ENCODE measurements around the gene ADGRG6. TPM values are rescaled to one million over a fixed set of nuclear protein-coding genes. Genes with fewer than 3 reads are reported as not detected.

The ADGRG6 gene
- total RNA-seq, 6 donors from 2014 or later, result 19.9 to 44.1 (median 29.8) TPM

- Histone ChIP-seq H3K4me3 (no peak overlapping the region), H3K27ac (no peak overlapping the region), H3K9me3 (no peaks in the 10 kb centered on the region), H3K4me1 (peaks cover 0 to 4% (median 0%) of the 10 kb centered on the region in 4 donors), H3K36me3 (no peaks in the 10 kb centered on the region), H3K27me3 (no peaks in the 10 kb centered on the region)
- DNase-seq (peak in 1 of 2 donors; percentile 23), ATAC-seq (ENCODE audit: low FRiP score in 2 of 2) (no peak)
- 90 to 95% methylated on average over 2 of the region's 2 CpGs for WGBS, 2 donors
- TF ChIP-seq POLR2AphosphoS5 (IDR thresholded peaks at IDR 0.05), result no peak
- no peak for TF ChIP-seq EP300 (IDR thresholded peaks at IDR 0.05)
- no peak for TF ChIP-seq CTCF (IDR thresholded peaks at IDR 0.05)
- no peak for TF ChIP-seq POLR2A (IDR thresholded peaks at IDR 0.05)
Measured at GRCh38 chr6:142478117-142478516, 176.3 kb downstream of the ADGRG6 start.

- H3K27ac ChIP-seq, result no peak overlapping the region
- no peaks in the 10 kb centered on the region for H3K9me3 ChIP-seq
- 67 to 78% methylated on average over 4 of the region's 4 CpGs for WGBS, 2 donors
- no peaks in the 10 kb centered on the region for H3K36me3 ChIP-seq
- H3K4me3 ChIP-seq, result no peak overlapping the region
- DNase-seq, result no peak
- H3K4me1 ChIP-seq, result no peaks in the 10 kb centered on the region
- TF ChIP-seq POLR2AphosphoS5 (IDR thresholded peaks at IDR 0.05), result no peak
- no peak for TF ChIP-seq CTCF (IDR thresholded peaks at IDR 0.05)
- TF ChIP-seq POLR2A (IDR thresholded peaks at IDR 0.05), result no peak
- TF ChIP-seq EP300 (IDR thresholded peaks at IDR 0.05), result no peak
- H3K27me3 ChIP-seq, result no peaks in the 10 kb centered on the region
- ATAC-seq (ENCODE audit: low FRiP score in 2 of 2), result no peak
Measured at GRCh38 chr6:142481466-142481865, 179.7 kb downstream of the ADGRG6 start.

- Histone ChIP-seq H3K27ac (no peak overlapping the region), H3K36me3 (no peaks in the 10 kb centered on the region), H3K9me3 (no peaks in the 10 kb centered on the region), H3K27me3 (no peaks in the 10 kb centered on the region), H3K4me1 (no peaks in the 10 kb centered on the region), H3K4me3 (no peak overlapping the region)
- DNase-seq, result no peak
- TF ChIP-seq EP300 (IDR thresholded peaks at IDR 0.05) (no peak), POLR2AphosphoS5 (IDR thresholded peaks at IDR 0.05) (no peak), POLR2A (IDR thresholded peaks at IDR 0.05) (no peak), CTCF (IDR thresholded peaks at IDR 0.05) (no peak)
- peak in 1 of 2 donors; percentile 21 for ATAC-seq (ENCODE audit: low FRiP score in 2 of 2)
- WGBS, 2 donors, result 8 to 40% methylated on average over 1 of the region's 1 CpG
Measured at GRCh38 chr6:142482249-142482648, 180.4 kb downstream of the ADGRG6 start.

- 68 to 73% methylated on average over 5 of the region's 5 CpGs for WGBS, 2 donors
- DNase-seq, result no peak
- no peak overlapping the region for H3K4me3 ChIP-seq
- ATAC-seq (ENCODE audit: low FRiP score in 2 of 2), result no peak
- no peaks in the 10 kb centered on the region for H3K4me1 ChIP-seq
- TF ChIP-seq CTCF (IDR thresholded peaks at IDR 0.05) (no peak), POLR2AphosphoS5 (IDR thresholded peaks at IDR 0.05) (no peak), POLR2A (IDR thresholded peaks at IDR 0.05) (no peak), EP300 (IDR thresholded peaks at IDR 0.05) (no peak)
- H3K9me3 ChIP-seq, result no peaks in the 10 kb centered on the region
- H3K36me3 ChIP-seq, result no peaks in the 10 kb centered on the region
- no peaks in the 10 kb centered on the region for H3K27me3 ChIP-seq
- H3K27ac ChIP-seq, result no peak overlapping the region
Measured at GRCh38 chr6:142482974-142483373, 181.2 kb downstream of the ADGRG6 start.

GRCh38 chr6:142485256-142485655 is 183.4 kb downstream of the ADGRG6 start:
- Histone ChIP-seq H3K27ac (no peak overlapping the region), H3K36me3 (no peaks in the 10 kb centered on the region), H3K4me1 (no peaks in the 10 kb centered on the region), H3K9me3 (no peaks in the 10 kb centered on the region), H3K4me3 (no peak overlapping the region), H3K27me3 (no peaks in the 10 kb centered on the region)
- WGBS, 2 donors, result 50 to 71% methylated on average over 2 of the region's 2 CpGs
- TF ChIP-seq POLR2AphosphoS5 (IDR thresholded peaks at IDR 0.05) (no peak), CTCF (IDR thresholded peaks at IDR 0.05) (no peak), POLR2A (IDR thresholded peaks at IDR 0.05) (no peak), EP300 (IDR thresholded peaks at IDR 0.05) (no peak)
- DNase-seq, result no peak
- no peak for ATAC-seq (ENCODE audit: low FRiP score in 2 of 2)

All from upper lobe of left lung (tissue), 6 donors.